ENCODE data around the gene NR3C2. TPM values are rescaled to one million over a fixed set of nuclear protein-coding genes. Genes with fewer than 3 reads are reported as not detected.

The NR3C2 gene
- total and polyA plus RNA-seq, 2 experiments from 2014 or later = 1.2 to 3.0 TPM

DNA sequence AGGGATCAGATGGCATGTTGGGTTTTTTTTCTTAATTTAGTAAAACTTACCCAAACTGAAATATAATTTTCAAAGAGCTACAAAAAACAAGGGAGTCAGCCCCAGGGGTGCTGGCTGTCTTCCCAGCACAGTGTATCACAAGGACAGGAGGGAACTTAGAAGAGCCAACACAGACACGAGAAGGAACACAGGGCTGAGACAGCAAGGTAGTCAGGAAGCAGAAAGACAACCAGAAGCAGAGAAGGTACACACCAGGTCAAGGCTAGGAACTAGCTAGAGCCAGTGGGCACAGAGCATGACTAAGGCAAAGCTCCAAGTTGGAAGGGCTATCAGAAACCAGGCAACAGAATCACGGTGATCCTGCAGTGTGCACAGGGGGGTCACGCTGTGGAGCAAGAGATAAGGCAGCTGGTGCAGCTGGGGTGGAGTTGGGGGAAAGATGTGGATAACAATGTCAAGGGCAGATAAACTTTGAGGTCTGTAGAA is 168.7 kb downstream of the NR3C2 start:
- no peaks in the 10 kb centered on the region; the same call in 1 of the 2 replicates for H3K4me1 ChIP-seq (ENCODE audit: insufficient read depth)
- H3K4me2 ChIP-seq = no peak overlapping the region
- Mint-ChIP-seq H3K27ac (no peak overlapping the region; the same call in 1 of the 2 replicates), H3K9me3 (no peaks in the 10 kb centered on the region), H3K27me3 (ENCODE audit: insufficient read depth, low read depth, poor library complexity) (no peaks in the 10 kb centered on the region), H3K4me3 (no peak overlapping the region), H3K36me3 (ENCODE audit: low read depth) (no peaks in the 10 kb centered on the region), H3K4me1 (no peaks in the 10 kb centered on the region; the same call in 2 of the 3 replicates)
- H2AFZ ChIP-seq = no peak overlapping the region
- no peaks in the 10 kb centered on the region for H3K9me2 ChIP-seq (ENCODE audit: insufficient read depth)
- H3F3A ChIP-seq (replicated peaks; ENCODE audit: low read depth) = no peaks in the 10 kb centered on the region
- H3K36me3 ChIP-seq (ENCODE audit: insufficient read depth) = no peaks in the 10 kb centered on the region
- no peaks in the 10 kb centered on the region for H3K79me2 ChIP-seq (replicated peaks; ENCODE audit: insufficient read depth)
- DNase-seq (ENCODE audit: low spot score) (no peak), ATAC-seq (no peak)
- no peak overlapping the region for H3K27ac ChIP-seq (ENCODE audit: low read depth)
- no peaks in the 10 kb centered on the region for H3K27me3 ChIP-seq (ENCODE audit: insufficient read depth)
- no peak overlapping the region for H3K4me3 ChIP-seq
- TF ChIP-seq, protein P1, sequence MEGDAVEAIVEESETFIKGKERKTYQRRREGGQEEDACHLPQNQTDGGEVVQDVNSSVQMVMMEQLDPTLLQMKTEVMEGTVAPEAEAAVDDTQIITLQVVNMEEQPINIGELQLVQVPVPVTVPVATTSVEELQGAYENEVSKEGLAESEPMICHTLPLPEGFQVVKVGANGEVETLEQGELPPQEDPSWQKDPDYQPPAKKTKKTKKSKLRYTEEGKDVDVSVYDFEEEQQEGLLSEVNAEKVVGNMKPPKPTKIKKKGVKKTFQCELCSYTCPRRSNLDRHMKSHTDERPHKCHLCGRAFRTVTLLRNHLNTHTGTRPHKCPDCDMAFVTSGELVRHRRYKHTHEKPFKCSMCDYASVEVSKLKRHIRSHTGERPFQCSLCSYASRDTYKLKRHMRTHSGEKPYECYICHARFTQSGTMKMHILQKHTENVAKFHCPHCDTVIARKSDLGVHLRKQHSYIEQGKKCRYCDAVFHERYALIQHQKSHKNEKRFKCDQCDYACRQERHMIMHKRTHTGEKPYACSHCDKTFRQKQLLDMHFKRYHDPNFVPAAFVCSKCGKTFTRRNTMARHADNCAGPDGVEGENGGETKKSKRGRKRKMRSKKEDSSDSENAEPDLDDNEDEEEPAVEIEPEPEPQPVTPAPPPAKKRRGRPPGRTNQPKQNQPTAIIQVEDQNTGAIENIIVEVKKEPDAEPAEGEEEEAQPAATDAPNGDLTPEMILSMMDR (conservative IDR thresholded peaks at IDR 0.05; ENCODE audit: low read depth in 2 of 2) = no peak
- TF ChIP-seq POLR2AphosphoS5 (IDR thresholded peaks at IDR 0.05; ENCODE audit: low read depth) (no peak), EZH2phosphoT487 (IDR thresholded peaks at IDR 0.05; ENCODE audit: unreplicated experiment) (no peak), CREB1 (CRISPR knock-in tag; IDR thresholded peaks at IDR 0.05; ENCODE audit: low read depth) (no peak), STAT1 (IDR thresholded peaks at IDR 0.05; ENCODE audit: unreplicated experiment) (no peak), NANOG (IDR thresholded peaks at IDR 0.05; ENCODE audit: borderline replicate concordance) (no peak), ZNF331 (CRISPR knock-in tag; IDR thresholded peaks at IDR 0.05; ENCODE audit: low read depth) (no peak), JUNB (IDR thresholded peaks at IDR 0.05; ENCODE audit: unreplicated experiment) (no peak), EZH2 (IDR thresholded peaks at IDR 0.05; ENCODE audit: low read depth, unreplicated experiment) (no peak), ZNF114 (CRISPR knock-in tag; IDR thresholded peaks at IDR 0.05) (no peak)
- TF ChIP-seq, protein P2, sequence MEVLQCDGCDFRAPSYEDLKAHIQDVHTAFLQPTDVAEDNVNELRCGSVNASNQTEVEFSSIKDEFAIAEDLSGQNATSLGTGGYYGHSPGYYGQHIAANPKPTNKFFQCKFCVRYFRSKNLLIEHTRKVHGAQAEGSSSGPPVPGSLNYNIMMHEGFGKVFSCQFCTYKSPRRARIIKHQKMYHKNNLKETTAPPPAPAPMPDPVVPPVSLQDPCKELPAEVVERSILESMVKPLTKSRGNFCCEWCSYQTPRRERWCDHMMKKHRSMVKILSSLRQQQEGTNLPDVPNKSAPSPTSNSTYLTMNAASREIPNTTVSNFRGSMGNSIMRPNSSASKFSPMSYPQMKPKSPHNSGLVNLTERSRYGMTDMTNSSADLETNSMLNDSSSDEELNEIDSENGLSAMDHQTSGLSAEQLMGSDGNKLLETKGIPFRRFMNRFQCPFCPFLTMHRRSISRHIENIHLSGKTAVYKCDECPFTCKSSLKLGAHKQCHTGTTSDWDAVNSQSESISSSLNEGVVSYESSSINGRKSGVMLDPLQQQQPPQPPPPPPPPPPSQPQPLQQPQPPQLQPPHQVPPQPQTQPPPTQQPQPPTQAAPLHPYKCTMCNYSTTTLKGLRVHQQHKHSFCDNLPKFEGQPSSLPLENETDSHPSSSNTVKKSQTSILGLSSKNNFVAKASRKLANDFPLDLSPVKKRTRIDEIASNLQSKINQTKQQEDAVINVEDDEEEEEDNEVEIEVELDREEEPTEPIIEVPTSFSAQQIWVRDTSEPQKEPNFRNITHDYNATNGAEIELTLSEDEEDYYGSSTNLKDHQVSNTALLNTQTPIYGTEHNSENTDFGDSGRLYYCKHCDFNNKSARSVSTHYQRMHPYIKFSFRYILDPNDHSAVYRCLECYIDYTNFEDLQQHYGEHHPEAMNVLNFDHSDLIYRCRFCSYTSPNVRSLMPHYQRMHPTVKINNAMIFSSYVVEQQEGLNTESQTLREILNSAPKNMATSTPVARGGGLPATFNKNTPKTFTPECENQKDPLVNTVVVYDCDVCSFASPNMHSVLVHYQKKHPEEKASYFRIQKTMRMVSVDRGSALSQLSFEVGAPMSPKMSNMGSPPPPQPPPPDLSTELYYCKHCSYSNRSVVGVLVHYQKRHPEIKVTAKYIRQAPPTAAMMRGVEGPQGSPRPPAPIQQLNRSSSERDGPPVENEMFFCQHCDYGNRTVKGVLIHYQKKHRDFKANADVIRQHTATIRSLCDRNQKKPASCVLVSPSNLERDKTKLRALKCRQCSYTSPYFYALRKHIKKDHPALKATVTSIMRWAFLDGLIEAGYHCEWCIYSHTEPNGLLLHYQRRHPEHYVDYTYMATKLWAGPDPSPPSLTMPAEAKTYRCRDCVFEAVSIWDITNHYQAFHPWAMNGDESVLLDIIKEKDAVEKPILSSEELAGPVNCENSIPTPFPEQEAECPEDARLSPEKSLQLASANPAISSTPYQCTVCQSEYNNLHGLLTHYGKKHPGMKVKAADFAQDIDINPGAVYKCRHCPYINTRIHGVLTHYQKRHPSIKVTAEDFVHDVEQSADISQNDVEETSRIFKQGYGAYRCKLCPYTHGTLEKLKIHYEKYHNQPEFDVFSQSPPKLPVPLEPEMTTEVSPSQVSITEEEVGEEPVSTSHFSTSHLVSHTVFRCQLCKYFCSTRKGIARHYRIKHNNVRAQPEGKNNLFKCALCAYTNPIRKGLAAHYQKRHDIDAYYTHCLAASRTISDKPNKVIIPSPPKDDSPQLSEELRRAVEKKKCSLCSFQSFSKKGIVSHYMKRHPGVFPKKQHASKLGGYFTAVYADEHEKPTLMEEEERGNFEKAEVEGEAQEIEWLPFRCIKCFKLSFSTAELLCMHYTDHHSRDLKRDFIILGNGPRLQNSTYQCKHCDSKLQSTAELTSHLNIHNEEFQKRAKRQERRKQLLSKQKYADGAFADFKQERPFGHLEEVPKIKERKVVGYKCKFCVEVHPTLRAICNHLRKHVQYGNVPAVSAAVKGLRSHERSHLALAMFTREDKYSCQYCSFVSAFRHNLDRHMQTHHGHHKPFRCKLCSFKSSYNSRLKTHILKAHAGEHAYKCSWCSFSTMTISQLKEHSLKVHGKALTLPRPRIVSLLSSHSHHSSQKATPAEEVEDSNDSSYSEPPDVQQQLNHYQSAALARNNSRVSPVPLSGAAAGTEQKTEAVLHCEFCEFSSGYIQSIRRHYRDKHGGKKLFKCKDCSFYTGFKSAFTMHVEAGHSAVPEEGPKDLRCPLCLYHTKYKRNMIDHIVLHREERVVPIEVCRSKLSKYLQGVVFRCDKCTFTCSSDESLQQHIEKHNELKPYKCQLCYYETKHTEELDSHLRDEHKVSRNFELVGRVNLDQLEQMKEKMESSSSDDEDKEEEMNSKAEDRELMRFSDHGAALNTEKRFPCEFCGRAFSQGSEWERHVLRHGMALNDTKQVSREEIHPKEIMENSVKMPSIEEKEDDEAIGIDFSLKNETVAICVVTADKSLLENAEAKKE (CRISPR knock-in tag; IDR thresholded peaks at IDR 0.05) = no peak
- TF ChIP-seq, protein P3, sequence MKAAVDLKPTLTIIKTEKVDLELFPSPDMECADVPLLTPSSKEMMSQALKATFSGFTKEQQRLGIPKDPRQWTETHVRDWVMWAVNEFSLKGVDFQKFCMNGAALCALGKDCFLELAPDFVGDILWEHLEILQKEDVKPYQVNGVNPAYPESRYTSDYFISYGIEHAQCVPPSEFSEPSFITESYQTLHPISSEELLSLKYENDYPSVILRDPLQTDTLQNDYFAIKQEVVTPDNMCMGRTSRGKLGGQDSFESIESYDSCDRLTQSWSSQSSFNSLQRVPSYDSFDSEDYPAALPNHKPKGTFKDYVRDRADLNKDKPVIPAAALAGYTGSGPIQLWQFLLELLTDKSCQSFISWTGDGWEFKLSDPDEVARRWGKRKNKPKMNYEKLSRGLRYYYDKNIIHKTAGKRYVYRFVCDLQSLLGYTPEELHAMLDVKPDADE (IDR thresholded peaks at IDR 0.05) = no peak
- TF ChIP-seq, protein P4, sequence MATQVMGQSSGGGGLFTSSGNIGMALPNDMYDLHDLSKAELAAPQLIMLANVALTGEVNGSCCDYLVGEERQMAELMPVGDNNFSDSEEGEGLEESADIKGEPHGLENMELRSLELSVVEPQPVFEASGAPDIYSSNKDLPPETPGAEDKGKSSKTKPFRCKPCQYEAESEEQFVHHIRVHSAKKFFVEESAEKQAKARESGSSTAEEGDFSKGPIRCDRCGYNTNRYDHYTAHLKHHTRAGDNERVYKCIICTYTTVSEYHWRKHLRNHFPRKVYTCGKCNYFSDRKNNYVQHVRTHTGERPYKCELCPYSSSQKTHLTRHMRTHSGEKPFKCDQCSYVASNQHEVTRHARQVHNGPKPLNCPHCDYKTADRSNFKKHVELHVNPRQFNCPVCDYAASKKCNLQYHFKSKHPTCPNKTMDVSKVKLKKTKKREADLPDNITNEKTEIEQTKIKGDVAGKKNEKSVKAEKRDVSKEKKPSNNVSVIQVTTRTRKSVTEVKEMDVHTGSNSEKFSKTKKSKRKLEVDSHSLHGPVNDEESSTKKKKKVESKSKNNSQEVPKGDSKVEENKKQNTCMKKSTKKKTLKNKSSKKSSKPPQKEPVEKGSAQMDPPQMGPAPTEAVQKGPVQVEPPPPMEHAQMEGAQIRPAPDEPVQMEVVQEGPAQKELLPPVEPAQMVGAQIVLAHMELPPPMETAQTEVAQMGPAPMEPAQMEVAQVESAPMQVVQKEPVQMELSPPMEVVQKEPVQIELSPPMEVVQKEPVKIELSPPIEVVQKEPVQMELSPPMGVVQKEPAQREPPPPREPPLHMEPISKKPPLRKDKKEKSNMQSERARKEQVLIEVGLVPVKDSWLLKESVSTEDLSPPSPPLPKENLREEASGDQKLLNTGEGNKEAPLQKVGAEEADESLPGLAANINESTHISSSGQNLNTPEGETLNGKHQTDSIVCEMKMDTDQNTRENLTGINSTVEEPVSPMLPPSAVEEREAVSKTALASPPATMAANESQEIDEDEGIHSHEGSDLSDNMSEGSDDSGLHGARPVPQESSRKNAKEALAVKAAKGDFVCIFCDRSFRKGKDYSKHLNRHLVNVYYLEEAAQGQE (IDR thresholded peaks at IDR 0.05; ENCODE audit: unreplicated experiment) = no peak
- H4K20me1 ChIP-seq (replicated peaks; ENCODE audit: insufficient read depth) = no peaks in the 10 kb centered on the region
